ENCODE data around the gene ARHGAP18.
A peak's percentile ranks its signal among the peaks of the same experiment; 100 is the strongest.

ARHGAP18 gene

GRCh38 chr6:129605967-129606366 is 104.0 kb downstream of the ARHGAP18 start:
- in situ Hi-C loops (cut with MboI; ENCODE audit: low pct_unique_long_range_greater_than_20kb, low sequenced_read_pairs) = no loop called here
- no peak for DNase-seq

- no peak for DNase-seq
- in situ Hi-C loops (cut with MboI; ENCODE audit: low pct_unique_long_range_greater_than_20kb, low sequenced_read_pairs) = no loop called here
Observed at GRCh38 chr6:129605095-129605494, 104.9 kb downstream of the ARHGAP18 start.

GRCh38 chr6:129604321-129604720 is 105.7 kb downstream of the ARHGAP18 start:
- in situ Hi-C loops (cut with MboI; ENCODE audit: low pct_unique_long_range_greater_than_20kb, low sequenced_read_pairs) = no loop called here

GRCh38 chr6:129603741-129604140 is 106.2 kb downstream of the ARHGAP18 start:
- in situ Hi-C loops (cut with MboI; ENCODE audit: low pct_unique_long_range_greater_than_20kb, low sequenced_read_pairs) = no loop called here
- DNase-seq = no peak

More at GRCh38 chr6:129604321-129604720, 105.7 kb downstream of the ARHGAP18 start:
- no peak for DNase-seq

- DNase-seq = no peak
- in situ Hi-C loops (cut with MboI; ENCODE audit: low pct_unique_long_range_greater_than_20kb, low sequenced_read_pairs) = no loop called here
Observed at GRCh38 chr6:129601323-129601722, 108.7 kb downstream of the ARHGAP18 start.

- in situ Hi-C loops (cut with MboI; ENCODE audit: low pct_unique_long_range_greater_than_20kb, low sequenced_read_pairs) = loop anchor here (10.0 to 25.0 kb wide), 2 partner anchors 145 to 413 kb away; partner anchors contain the start of gene L3MBTL3
- DNase-seq = no peak
Observed at GRCh38 chr6:129599467-129599866, 110.5 kb downstream of the ARHGAP18 start.

- peak; percentile 88 for DNase-seq
- in situ Hi-C loops (cut with MboI; ENCODE audit: low pct_unique_long_range_greater_than_20kb, low sequenced_read_pairs) = loop anchor here (10.0 to 25.0 kb wide), 2 partner anchors 146 to 414 kb away; partner anchors contain the start of gene L3MBTL3
Observed at GRCh38 chr6:129598244-129599187, 111.5 kb downstream of the ARHGAP18 start.

- DNase-seq = no peak
- in situ Hi-C loops (cut with MboI; ENCODE audit: low pct_unique_long_range_greater_than_20kb, low sequenced_read_pairs) = loop anchor here (10.0 to 25.0 kb wide), 2 partner anchors 148 to 415 kb away; partner anchors contain the start of gene L3MBTL3
Observed at GRCh38 chr6:129597023-129597713, 112.8 kb downstream of the ARHGAP18 start.

GRCh38 chr6:129596522-129596921 is 113.5 kb downstream of the ARHGAP18 start:
- in situ Hi-C loops (cut with MboI; ENCODE audit: low pct_unique_long_range_greater_than_20kb, low sequenced_read_pairs) = loop anchor here (10.0 to 25.0 kb wide), 2 partner anchors 148 to 416 kb away; partner anchors contain the start of gene L3MBTL3

GRCh38 chr6:129593233-129593564 is 116.8 kb downstream of the ARHGAP18 start:
- in situ Hi-C loops (cut with MboI; ENCODE audit: low pct_unique_long_range_greater_than_20kb, low sequenced_read_pairs) = loop anchor here (10.0 to 25.0 kb wide), 2 partner anchors 152 to 419 kb away; partner anchors contain the start of gene L3MBTL3
- DNase-seq = no peak

More at GRCh38 chr6:129596522-129596921, 113.5 kb downstream of the ARHGAP18 start:
- no peak for DNase-seq

- in situ Hi-C loops (cut with MboI; ENCODE audit: low pct_unique_long_range_greater_than_20kb, low sequenced_read_pairs) = loop anchor here (10.0 to 25.0 kb wide), 2 partner anchors 152 to 420 kb away; partner anchors contain the start of gene L3MBTL3
- DNase-seq = no peak
Observed at GRCh38 chr6:129592516-129593232, 117.3 kb downstream of the ARHGAP18 start.

- in situ Hi-C loops (cut with MboI; ENCODE audit: low pct_unique_long_range_greater_than_20kb, low sequenced_read_pairs) = loop anchor here (10.0 to 25.0 kb wide), 2 partner anchors 154 to 422 kb away; partner anchors contain the start of gene L3MBTL3
- no peak for DNase-seq
Observed at GRCh38 chr6:129590408-129591022, 119.5 kb downstream of the ARHGAP18 start.

- in situ Hi-C loops (cut with MboI; ENCODE audit: low pct_unique_long_range_greater_than_20kb, low sequenced_read_pairs) = loop anchor here (25.0 kb wide), 1 partner anchor 425 kb away; the partner anchor contains the start of gene L3MBTL3
- no peak for DNase-seq
Observed at GRCh38 chr6:129586815-129587214, 123.2 kb downstream of the ARHGAP18 start.

- in situ Hi-C loops (cut with MboI; ENCODE audit: low pct_unique_long_range_greater_than_20kb, low sequenced_read_pairs) = loop anchor here (25.0 kb wide), 1 partner anchor 428 kb away; the partner anchor contains the start of gene L3MBTL3
- DNase-seq = no peak
Observed at GRCh38 chr6:129583866-129584265, 126.1 kb downstream of the ARHGAP18 start.

- no peak for DNase-seq
- in situ Hi-C loops (cut with MboI; ENCODE audit: low pct_unique_long_range_greater_than_20kb, low sequenced_read_pairs) = loop anchor here (25.0 kb wide), 1 partner anchor 434 kb away; the partner anchor contains the start of gene L3MBTL3
Observed at GRCh38 chr6:129578315-129578714, 131.7 kb downstream of the ARHGAP18 start.

GRCh38 chr6:129577691-129578090 is 132.3 kb downstream of the ARHGAP18 start:
- no peak for DNase-seq
- in situ Hi-C loops (cut with MboI; ENCODE audit: low pct_unique_long_range_greater_than_20kb, low sequenced_read_pairs) = loop anchor here (25.0 kb wide), 1 partner anchor 435 kb away; the partner anchor contains the start of gene L3MBTL3

- in situ Hi-C loops (cut with MboI; ENCODE audit: low pct_unique_long_range_greater_than_20kb, low sequenced_read_pairs) = loop anchor here (25.0 kb wide), 1 partner anchor 436 kb away; the partner anchor contains the start of gene L3MBTL3
- no peak for DNase-seq
Observed at GRCh38 chr6:129576456-129576855, 133.5 kb downstream of the ARHGAP18 start.

Data from KBM-7 (cell line).